ENCODE results near the gene TREML1.

- TF ChIP-seq, protein P1, sequence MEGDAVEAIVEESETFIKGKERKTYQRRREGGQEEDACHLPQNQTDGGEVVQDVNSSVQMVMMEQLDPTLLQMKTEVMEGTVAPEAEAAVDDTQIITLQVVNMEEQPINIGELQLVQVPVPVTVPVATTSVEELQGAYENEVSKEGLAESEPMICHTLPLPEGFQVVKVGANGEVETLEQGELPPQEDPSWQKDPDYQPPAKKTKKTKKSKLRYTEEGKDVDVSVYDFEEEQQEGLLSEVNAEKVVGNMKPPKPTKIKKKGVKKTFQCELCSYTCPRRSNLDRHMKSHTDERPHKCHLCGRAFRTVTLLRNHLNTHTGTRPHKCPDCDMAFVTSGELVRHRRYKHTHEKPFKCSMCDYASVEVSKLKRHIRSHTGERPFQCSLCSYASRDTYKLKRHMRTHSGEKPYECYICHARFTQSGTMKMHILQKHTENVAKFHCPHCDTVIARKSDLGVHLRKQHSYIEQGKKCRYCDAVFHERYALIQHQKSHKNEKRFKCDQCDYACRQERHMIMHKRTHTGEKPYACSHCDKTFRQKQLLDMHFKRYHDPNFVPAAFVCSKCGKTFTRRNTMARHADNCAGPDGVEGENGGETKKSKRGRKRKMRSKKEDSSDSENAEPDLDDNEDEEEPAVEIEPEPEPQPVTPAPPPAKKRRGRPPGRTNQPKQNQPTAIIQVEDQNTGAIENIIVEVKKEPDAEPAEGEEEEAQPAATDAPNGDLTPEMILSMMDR (IDR thresholded peaks at IDR 0.05 in 2 of 3, conservative IDR thresholded peaks at IDR 0.05 in 1 of 3; ENCODE audit: insufficient read depth in 2 of 3, low read depth in 1 of 3, low read length in 3 of 3) = no peak
- TF ChIP-seq SAFB2 (IDR thresholded peaks at IDR 0.05; ENCODE audit: borderline replicate concordance, low read depth, low read length, severe bottlenecking) = no peak
- TF ChIP-seq, protein P2, sequence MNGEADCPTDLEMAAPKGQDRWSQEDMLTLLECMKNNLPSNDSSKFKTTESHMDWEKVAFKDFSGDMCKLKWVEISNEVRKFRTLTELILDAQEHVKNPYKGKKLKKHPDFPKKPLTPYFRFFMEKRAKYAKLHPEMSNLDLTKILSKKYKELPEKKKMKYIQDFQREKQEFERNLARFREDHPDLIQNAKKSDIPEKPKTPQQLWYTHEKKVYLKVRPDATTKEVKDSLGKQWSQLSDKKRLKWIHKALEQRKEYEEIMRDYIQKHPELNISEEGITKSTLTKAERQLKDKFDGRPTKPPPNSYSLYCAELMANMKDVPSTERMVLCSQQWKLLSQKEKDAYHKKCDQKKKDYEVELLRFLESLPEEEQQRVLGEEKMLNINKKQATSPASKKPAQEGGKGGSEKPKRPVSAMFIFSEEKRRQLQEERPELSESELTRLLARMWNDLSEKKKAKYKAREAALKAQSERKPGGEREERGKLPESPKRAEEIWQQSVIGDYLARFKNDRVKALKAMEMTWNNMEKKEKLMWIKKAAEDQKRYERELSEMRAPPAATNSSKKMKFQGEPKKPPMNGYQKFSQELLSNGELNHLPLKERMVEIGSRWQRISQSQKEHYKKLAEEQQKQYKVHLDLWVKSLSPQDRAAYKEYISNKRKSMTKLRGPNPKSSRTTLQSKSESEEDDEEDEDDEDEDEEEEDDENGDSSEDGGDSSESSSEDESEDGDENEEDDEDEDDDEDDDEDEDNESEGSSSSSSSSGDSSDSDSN (IDR thresholded peaks at IDR 0.05; ENCODE audit: borderline replicate concordance in 1 of 2, low read depth in 2 of 2, low read length in 2 of 2) = no peak
- TF ChIP-seq PHF8 (IDR thresholded peaks at IDR 0.05; ENCODE audit: borderline replicate concordance, low read length) = no peak
- TF ChIP-seq, protein P3, sequence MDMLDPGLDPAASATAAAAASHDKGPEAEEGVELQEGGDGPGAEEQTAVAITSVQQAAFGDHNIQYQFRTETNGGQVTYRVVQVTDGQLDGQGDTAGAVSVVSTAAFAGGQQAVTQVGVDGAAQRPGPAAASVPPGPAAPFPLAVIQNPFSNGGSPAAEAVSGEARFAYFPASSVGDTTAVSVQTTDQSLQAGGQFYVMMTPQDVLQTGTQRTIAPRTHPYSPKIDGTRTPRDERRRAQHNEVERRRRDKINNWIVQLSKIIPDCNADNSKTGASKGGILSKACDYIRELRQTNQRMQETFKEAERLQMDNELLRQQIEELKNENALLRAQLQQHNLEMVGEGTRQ (CRISPR knock-in tag; IDR thresholded peaks at IDR 0.05) = no peak
- TF ChIP-seq, protein P4, sequence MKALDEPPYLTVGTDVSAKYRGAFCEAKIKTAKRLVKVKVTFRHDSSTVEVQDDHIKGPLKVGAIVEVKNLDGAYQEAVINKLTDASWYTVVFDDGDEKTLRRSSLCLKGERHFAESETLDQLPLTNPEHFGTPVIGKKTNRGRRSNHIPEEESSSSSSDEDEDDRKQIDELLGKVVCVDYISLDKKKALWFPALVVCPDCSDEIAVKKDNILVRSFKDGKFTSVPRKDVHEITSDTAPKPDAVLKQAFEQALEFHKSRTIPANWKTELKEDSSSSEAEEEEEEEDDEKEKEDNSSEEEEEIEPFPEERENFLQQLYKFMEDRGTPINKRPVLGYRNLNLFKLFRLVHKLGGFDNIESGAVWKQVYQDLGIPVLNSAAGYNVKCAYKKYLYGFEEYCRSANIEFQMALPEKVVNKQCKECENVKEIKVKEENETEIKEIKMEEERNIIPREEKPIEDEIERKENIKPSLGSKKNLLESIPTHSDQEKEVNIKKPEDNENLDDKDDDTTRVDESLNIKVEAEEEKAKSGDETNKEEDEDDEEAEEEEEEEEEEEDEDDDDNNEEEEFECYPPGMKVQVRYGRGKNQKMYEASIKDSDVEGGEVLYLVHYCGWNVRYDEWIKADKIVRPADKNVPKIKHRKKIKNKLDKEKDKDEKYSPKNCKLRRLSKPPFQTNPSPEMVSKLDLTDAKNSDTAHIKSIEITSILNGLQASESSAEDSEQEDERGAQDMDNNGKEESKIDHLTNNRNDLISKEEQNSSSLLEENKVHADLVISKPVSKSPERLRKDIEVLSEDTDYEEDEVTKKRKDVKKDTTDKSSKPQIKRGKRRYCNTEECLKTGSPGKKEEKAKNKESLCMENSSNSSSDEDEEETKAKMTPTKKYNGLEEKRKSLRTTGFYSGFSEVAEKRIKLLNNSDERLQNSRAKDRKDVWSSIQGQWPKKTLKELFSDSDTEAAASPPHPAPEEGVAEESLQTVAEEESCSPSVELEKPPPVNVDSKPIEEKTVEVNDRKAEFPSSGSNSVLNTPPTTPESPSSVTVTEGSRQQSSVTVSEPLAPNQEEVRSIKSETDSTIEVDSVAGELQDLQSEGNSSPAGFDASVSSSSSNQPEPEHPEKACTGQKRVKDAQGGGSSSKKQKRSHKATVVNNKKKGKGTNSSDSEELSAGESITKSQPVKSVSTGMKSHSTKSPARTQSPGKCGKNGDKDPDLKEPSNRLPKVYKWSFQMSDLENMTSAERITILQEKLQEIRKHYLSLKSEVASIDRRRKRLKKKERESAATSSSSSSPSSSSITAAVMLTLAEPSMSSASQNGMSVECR (CRISPR knock-in tag; IDR thresholded peaks at IDR 0.05) = no peak
- no peak for TF ChIP-seq EZH2 (IDR thresholded peaks at IDR 0.05; ENCODE audit: borderline replicate concordance, low read depth, low read length)
Measured at GRCh38 chr6:41177287-41177686, 23.1 kb upstream of the TREML1 start.

All from K562 (cell line).